ENCODE data around the gene RAPGEF6.

The RAPGEF6 gene, protein sequence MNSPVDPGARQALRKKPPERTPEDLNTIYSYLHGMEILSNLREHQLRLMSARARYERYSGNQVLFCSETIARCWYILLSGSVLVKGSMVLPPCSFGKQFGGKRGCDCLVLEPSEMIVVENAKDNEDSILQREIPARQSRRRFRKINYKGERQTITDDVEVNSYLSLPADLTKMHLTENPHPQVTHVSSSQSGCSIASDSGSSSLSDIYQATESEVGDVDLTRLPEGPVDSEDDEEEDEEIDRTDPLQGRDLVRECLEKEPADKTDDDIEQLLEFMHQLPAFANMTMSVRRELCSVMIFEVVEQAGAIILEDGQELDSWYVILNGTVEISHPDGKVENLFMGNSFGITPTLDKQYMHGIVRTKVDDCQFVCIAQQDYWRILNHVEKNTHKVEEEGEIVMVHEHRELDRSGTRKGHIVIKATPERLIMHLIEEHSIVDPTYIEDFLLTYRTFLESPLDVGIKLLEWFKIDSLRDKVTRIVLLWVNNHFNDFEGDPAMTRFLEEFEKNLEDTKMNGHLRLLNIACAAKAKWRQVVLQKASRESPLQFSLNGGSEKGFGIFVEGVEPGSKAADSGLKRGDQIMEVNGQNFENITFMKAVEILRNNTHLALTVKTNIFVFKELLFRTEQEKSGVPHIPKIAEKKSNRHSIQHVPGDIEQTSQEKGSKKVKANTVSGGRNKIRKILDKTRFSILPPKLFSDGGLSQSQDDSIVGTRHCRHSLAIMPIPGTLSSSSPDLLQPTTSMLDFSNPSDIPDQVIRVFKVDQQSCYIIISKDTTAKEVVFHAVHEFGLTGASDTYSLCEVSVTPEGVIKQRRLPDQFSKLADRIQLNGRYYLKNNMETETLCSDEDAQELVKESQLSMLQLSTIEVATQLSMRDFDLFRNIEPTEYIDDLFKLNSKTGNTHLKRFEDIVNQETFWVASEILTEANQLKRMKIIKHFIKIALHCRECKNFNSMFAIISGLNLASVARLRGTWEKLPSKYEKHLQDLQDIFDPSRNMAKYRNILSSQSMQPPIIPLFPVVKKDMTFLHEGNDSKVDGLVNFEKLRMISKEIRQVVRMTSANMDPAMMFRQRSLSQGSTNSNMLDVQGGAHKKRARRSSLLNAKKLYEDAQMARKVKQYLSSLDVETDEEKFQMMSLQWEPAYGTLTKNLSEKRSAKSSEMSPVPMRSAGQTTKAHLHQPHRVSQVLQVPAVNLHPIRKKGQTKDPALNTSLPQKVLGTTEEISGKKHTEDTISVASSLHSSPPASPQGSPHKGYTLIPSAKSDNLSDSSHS (N-terminal part only)

DNA sequence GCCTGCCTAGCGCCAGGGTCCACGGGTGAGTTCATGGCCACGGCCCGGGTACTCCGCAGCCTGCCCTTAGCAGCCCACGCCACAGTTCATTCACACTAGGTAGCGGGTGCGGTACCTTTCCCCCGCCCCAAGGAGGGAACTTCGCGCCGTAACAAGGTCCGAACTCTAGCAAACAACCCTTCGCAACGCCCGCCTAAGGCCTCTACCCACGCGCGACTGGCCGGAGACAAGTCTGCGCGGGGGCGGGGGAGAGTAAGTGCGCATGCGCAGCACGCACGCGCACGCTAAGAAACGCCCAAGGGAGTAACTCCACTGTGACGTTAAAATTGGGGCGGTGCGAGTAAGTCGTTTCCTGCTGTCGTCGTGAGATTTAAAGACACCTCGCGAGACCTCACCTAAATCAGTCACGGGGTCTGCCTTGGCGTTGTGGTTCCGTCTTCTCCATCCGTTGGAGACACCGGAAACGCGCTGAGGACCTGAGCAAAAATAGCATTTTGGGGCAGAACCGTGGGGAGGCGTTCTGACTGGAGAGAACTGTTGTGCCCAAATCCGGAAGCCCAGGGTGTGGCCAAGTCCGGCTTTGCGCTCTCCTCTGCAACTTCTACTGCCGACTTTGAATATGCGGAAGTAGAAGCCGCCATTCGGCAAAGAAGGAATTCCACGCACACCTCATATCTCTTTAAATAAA lies at the start of gene RAPGEF6:
TSS of gene RAPGEF6 (minus strand) at position 234 of the 688 bp plus-strand sequence. CDS start at position 35, 199 bp downstream.
- peak; percentile 100 for DNase-seq (ENCODE audit: low read depth)

DNA sequence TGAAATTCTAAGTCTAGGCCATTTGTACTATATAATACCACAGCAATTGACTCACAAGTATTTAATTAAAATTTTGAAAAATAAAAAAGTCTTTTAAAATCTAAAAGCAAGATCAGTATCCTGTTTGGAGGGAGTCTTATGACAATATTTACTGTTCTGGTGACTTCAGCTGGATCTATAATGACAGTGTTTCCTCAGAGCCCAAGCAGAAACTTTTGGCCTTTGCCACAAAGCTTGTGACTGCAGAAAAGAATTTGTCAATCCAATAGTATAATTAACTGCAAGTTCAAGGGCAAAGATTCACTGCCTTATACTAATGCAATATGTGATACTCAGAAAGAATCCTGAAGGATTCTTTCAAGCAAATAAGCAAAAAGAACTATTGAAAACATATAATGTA lies 49.6 kb upstream of the RAPGEF6 start:
- peak; percentile 63 for DNase-seq (ENCODE audit: low read depth)

DNA sequence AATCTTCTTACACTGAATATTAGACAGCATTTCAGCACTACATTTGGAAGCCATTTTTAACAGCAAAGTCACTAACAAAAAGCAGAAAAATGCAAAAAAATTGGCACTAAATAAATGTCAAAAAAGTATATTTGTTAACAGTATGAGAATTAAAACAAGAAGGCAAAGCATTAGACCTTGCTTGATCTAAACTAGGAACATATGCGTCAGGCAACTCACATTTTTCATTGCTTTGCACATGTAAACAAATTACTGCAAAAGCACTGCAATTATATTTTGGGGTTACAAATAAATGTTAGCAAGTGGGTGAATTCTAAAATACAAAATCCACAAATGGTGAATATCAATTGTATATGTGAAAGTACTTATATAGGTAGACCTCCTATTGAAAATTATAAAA lies 49.0 kb upstream of the RAPGEF6 start:
- peak; percentile 71 for DNase-seq (ENCODE audit: low read depth)

DNA sequence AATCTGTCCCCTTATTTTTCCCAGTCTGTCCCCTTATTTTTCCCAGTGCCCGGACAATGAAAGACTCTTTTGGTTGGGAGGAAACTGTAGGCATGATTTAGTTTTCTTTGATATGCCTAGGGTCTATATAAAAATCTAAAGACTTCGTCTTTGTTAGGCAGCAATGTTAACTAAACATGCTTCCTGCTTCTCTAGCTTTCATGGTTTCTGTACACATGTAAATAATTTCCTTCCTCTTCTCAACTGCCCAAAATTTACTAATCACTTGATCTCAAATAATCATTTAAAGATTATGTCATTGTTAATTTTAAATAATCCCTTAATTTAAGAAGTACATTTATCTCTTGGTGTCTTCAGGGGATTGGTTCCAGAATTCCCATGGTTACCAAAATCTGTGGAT lies 47.8 kb upstream of the RAPGEF6 start:
- DNase-seq (ENCODE audit: low read depth) = no peak

DNA sequence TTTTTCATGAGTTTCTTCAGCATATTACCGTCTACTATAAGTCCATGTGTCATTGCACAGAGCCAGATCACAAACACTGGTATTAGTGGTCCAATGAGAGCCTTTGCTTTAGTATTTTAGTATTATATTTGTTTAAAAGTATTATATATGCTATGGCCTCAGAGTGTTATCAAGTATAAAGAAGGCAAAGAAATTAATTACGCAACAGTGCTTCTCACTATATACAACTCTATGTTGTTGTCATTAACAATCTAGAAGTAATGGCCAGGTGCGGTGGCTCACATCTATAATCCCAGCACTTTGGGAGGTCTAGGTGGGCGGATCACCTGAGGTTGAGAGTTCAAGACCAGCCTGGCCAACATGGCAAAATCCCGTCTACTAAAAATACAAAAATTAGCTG lies 47.1 kb upstream of the RAPGEF6 start:
- DNase-seq (ENCODE audit: low read depth) = no peak

DNA sequence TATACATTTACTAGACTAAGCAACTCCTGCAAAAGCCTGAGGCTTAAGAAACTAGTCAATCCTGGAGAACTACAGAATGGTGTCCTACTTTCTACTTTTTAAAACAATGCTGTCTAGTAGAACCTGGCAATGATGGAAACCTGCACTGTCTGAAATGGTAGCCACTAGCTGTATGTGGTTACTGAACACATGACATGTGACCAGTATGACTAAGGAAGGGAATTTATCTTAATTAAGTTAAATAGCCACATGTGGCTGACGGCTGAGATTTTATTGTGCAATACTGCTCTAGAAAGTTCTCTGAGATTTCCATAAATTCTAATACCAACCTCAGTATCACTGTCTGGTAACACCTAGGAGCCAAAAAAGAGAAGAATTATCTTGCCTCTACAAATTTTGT lies 44.9 kb upstream of the RAPGEF6 start:
- DNase-seq (ENCODE audit: low read depth) = peak; percentile 82

DNA sequence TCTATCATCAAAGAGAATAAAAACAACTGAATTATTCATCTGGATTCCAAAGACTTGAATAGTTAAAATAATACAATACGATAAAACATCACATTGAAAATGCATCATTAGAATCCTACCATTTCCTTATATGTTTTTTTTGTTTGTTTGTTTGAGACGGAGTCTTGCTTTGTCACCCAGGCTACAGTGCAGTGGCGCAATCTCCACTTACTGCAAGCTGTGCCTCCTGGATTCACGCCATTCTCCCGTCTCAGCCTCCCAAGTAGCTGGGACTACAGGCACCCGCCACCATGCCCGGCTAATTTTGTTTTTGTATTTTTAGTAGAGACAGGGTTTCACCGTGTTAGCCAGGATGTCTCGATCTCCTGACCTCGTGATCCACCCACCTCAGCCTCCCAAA lies 43.2 kb upstream of the RAPGEF6 start:
- peak; percentile 78 for DNase-seq (ENCODE audit: low read depth)

DNA sequence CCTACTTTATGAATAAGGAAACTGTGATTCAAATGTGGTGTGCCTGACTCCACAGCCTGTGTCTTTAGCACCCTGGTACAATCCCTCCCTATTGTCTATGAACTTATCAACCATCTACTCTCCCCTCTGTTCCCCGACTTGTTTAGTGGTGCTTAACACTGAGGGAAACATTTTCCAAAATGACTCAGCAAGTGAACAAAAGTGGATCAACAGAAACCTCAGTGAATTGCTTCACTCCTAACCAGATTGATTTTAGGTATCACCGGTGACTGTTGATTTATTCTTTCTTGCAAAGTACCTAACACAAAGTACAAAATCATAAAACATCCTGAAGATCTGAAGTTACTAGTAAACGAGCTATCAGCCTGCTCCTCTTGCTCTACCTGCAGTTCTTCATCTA lies 42.1 kb upstream of the RAPGEF6 start:
- DNase-seq (ENCODE audit: low read depth) = no peak

DNA sequence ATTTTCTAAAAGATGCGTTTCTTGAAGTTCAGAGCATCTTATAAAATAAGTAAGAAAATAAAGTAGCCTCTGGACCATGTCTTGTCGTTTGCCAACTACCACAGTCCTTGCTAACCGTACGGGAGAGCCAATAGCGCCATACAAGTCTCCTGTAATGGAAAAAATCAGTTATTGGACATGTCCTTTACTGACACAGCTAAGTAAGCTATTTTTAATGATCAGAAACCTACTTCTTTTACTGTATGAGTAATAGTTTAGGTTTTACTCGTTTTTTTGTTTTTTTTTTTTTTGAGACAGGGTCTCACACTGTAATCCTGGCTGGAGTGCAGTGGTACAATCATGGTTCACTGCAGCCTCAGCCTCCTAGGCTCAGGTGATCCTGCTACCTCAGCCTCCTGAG lies 37.7 kb upstream of the RAPGEF6 start:
- DNase-seq (ENCODE audit: low read depth) = peak; percentile 65

DNA sequence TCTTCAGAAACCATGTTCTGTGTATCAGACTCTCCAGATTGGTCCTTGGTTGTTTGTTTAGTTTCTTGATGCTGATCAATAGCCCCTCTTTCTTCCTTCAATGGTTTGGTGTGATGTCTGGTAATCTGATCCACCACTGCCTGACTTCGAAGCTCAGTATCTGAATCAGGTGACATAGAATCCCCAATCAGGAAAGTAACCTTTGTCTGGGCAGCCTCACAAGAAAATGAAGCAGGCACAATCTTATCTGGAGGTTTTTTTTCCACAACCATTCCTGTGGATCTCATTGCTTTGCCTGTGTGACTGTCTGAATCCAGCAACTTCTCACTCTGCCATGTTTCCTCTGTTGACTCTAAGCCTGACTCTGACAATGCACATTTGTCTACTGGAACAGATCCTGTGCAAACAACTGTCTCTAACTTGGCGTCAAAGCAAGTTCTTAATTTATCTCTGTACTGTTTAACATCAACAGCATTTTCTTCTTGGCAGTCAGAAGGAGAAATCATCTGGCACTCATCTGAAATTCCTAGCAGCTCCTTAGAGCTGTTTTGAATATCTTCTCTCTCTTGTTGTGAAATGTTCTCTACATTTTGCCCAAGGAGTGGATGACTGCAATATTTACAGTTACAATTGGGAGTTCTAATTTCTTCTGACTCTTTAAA lies 37.1 kb upstream of the RAPGEF6 start:
- DNase-seq (ENCODE audit: low read depth) = peak; percentile 98

DNA sequence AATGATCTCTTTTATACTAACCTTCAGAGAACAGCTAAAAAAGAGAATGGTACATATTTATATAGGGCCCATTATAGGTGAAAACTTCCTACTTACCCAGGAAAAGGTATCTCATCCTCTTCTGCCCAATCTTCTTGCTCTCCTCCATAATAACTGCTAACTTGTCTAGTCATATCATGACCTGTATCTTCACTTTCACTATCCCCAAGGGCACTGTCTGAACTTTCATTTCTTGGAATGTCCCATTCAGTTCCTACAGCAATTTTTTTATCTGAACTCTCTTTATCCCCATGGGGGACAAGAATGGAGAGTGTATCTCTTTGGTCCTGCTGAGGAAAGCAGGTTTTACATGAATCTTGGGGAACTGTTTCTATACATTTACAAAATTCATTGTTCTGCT lies 36.4 kb upstream of the RAPGEF6 start:
- peak; percentile 42 for DNase-seq (ENCODE audit: low read depth)

DNA sequence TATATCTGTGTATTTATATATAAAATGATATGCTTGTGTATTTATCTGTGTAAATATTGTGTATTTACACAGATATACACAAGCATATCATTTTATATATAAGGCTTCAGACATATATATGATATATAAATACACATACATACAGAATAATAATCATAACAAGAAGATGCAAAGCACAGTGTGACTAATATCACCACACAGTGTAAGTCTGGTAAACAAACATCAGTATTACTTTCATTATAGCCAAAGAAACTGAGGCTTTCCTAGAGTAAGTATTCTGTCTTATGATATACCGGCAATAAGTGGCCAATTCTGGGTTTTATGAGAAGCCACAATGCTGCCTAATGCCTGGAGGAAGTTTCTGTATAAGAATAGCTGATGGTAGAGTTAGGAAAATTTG lies 29.9 kb upstream of the RAPGEF6 start:
- no peak for DNase-seq (ENCODE audit: low read depth)

DNA sequence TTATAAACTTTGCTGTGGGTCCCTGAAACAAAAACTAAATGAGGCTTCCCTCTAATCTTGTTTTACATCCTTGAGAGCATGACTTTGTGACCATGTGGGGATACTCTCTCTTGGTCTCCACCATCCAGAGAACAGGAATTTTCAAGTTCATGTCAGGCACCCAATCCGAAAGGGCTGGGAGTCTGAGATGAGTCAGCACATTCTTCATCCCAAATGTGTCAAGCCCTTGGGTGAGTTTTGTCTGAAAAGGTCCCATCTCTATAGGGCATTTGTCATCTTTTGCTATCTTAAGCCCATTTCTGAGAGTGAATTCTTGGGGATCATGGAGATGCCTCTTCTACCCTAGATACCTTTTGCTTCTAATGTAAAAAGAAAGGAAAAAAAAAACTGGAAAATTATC lies 26.9 kb upstream of the RAPGEF6 start:
- no peak for DNase-seq (ENCODE audit: low read depth)

DNA sequence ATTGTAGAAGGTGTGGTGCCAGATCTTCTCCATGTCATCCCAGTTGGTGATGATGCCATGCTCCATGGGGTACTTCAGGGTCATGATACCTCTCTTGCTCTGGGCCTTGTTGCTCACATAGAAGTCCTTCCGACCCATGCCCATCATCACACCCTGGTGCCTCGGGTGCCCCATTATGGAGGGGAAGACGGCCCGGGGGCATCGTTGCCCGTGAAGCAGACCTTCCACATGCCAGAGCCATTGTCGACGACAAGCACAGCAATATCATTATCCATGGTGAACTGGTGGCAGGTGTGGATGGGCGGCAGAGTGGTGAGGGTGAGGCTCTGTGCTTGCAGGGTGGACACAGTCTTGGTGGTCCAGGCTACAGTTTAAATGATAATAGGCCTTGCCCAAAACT lies 24.8 kb upstream of the RAPGEF6 start:
- DNase-seq (ENCODE audit: low read depth) = no peak

DNA sequence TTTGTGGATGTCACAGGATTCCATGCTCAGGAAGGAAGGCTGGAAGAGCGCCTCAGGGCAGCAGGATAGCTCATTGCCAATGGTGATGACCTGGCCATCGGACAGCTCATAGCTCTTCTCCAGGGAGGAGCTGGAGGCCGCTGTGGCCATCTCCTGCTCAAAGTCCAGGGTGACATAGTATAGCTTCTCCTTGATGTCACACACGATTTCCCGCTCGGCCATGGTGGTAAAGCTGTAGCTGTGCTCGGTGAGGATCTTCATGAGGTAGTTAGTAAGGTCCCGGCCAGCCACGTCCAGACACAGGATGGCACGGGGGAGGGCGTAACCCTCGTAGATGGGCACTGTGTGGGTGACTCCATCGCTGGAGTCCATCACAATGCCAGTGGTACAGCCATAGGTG lies 24.3 kb upstream of the RAPGEF6 start:
- no peak for DNase-seq (ENCODE audit: low read depth)

DNA sequence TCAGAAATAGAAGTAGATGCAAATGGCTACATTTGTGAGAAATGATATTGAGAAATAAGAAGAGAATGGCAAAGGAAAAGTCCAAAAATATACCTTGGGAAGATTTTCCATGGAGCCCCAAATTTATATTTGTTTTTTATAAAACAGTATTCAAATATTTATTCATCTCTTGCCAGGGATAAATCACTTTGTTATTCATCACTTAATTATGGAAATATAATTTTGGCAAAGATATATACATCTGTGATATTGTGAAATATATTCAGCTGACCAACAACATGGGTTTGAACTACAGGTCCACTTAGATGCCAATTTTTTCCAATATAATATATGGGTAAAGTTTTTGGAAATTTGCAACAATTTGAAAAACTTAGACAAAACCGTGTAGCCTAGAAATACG lies 19.7 kb upstream of the RAPGEF6 start:
- DNase-seq (ENCODE audit: low read depth) = no peak

DNA sequence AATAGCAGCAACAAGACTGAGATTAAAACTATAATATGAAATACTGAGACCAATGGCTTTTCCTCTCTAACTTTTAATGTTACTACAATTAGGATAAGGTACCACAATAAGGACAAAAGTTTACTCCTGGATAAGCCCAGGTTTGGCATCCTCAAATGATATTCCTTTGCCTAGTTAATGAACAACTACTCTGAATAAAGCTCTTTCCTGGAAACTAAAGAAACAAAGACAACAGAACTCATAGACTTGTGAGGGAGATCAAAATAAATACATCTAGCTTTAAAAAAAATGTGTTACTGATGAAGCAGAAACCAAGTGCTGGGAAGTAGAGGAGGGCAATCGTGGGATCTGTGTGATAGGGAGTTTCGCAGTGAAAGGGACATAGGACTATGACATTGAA lies 19.3 kb upstream of the RAPGEF6 start:
- DNase-seq (ENCODE audit: low read depth) = no peak

DNA sequence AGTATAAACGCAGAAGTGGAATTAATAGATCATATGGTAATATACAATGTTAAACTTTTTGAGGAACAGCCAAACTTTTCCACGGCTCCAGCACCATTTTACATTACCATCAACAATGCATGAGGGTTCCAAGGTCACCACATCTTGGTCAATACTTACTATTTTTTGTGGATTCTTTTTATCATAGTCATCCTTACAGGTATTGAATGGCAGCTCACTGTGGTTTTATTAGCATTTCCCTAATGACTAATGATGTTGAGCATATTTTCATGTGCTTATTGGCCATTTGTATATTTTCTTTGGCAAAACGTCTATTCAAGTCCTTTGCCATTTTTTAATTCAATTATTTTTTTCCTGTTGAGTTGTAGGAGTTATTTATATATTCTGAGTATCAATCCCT lies 14.1 kb upstream of the RAPGEF6 start:
- peak; percentile 18 for DNase-seq (ENCODE audit: low read depth)

DNA sequence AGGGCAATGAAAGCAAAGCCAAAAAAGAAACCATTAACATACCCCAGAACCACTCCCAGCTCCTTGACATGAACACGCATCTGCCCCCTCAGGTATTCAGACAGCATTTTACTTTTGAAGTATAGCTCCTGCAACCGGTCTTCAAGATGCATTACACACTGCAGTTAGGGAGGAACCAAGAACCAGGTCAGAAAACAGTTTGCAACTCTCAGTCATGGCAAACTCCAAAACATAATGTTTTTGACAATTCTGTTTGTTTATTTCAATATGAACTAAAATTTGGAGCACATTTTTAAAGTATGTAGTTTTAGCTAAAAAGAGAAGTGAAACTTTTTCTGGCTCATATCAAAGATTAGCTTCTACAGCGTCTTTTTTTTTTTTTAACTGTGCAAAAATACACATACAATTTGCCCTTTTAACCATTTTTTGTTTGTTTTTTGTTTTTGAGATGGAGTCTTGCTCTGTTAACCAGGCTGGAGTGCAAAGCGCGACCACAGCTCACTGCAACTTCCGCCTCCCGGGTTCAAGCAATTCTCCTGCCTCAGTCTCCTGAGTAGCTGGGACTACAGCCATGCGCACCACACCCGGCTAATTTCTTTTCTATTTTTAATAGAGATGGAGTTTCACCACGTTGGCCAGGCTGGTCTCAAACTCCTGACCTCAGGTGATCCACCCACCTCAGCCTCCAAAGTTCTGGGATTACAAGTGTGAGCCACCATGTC lies 12.2 kb upstream of the RAPGEF6 start:
- no peak for DNase-seq (ENCODE audit: low read depth)

DNA sequence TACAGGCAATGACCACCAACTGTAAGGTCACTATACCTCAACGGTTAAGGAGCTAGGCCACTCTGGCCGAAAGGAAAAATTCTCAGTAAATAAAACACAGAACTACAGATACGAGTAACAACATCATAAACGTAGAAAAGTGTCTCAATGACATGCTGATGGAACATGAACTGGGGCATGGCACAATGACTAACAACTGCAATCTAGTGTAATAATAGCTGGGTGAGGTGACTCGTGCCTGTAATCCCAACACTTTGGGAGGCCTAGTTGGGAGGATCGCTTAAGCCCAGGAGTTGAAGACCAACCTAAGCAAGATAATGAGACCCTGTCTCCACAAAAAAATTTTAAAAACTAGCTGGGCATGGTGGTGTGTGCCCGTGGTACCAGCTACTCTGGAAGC lies 9.8 kb upstream of the RAPGEF6 start:
- DNase-seq (ENCODE audit: low read depth) = no peak

DNA sequence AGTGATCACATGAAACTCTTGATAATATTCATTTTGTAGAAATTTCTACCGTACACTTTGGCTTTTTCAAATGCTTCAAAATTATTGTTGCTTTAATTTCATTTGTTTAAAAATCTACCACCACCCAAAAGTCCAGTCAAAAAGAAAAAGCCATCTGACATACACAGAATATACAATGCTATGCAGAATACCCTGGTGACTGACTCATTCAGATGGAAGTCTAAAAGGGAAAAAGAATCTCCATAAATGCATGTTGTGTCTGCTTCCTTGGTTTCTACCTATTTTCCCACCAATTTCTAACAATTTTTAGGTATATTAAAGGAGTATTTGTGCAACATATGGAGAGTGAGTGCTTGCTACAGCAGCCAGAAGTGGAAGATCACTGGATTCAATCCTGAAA lies 9.3 kb upstream of the RAPGEF6 start:
- DNase-seq (ENCODE audit: low read depth) = no peak
